PC-3 (cell line): ENCODE data around the gene MAPK1. TPM values are rescaled to one million over a fixed set of nuclear protein-coding genes. Genes with fewer than 3 reads are reported as not detected.

Experiments used
- ATAC-seq: fragments of 200-7000 bp; cut with Tn5 transposase; 2 replicates; pipeline ENCODE4 v1.9.1; 2020; ENCODE audit warnings: mild to moderate bottlenecking, moderate library complexity
- BruUV-seq: library from RNA; stranded (reverse); fragments of 400-500 nt; replicated peaks from 2 replicates; lab custom pipeline; 2021; lab: Mats Ljungman, UMichigan
- CTCF ChIA-PET: fragments of 300-600 bp; sonication (Branson Sonifier 250); formaldehyde crosslinking; loops from one replicate; lab custom pipeline; 2022; ENCODE audit warnings: antibody characterized with exemption; lab: Charles Lee
- POLR2A ChIA-PET: fragments of 300-600 bp; sonication (Branson Sonifier 250); formaldehyde crosslinking; loops from one replicate; lab custom pipeline; 2022; ENCODE audit warnings: antibody characterized with exemption; ENCODE audit not compliant: unreplicated experiment; lab: Charles Lee
- DNase-seq: peaks from one replicate; pipeline ENCODE4 v3.0.0-alpha.2; 2015
- H2AFZ ChIP-seq: fragments of 300-600 bp; sonication (generic); 2 replicates; pipeline ENCODE4 v1.6.0; 2016; ENCODE audit warnings: antibody characterized with exemption, low read length
- H3F3A ChIP-seq: fragments of 300-600 bp; sonication (generic); one replicate; pipeline ENCODE4 v1.6.0; 2017; ENCODE audit warnings: antibody characterized with exemption, low read length, control low read depth, mild to moderate bottlenecking; ENCODE audit not compliant: unreplicated experiment
- H3K27ac ChIP-seq: fragments of 300-600 bp; sonication (generic); 2 replicates; pipeline ENCODE4 v1.5.1; 2016; ENCODE audit warnings: mild to moderate bottlenecking, low read length
- H3K27me3 ChIP-seq: fragments of 300-600 bp; sonication (generic); 2 replicates; pipeline ENCODE4 v1.6.1; 2016; ENCODE audit warnings: low read length, mixed read lengths
- H3K36me3 ChIP-seq: fragments of 300-600 bp; sonication (generic); 2 replicates; pipeline ENCODE4 v1.6.1; 2016; ENCODE audit warnings: low read depth, mixed run types, low read length, mixed read lengths
- H3K4me1 ChIP-seq: fragments of 300-600 bp; sonication (generic); 2 replicates; pipeline ENCODE4 v1.5.1; 2016; ENCODE audit warnings: low read length; ENCODE audit not compliant: insufficient read depth
- H3K4me2 ChIP-seq: fragments of 300-600 bp; sonication (generic); 2 replicates; pipeline ENCODE4 v1.6.0; 2016; ENCODE audit warnings: low read length
- H3K4me3 ChIP-seq: fragments of 300-600 bp; sonication (generic); 2 replicates; pipeline ENCODE4 v1.5.1; 2016; ENCODE audit warnings: mild to moderate bottlenecking, low read length, mixed read lengths
- H3K79me2 ChIP-seq: fragments of 300-600 bp; sonication (generic); 2 replicates; pipeline ENCODE4 v1.6.1; 2017; ENCODE audit warnings: low read length, mixed read lengths
- H3K9ac ChIP-seq: fragments of 300-600 bp; sonication (generic); 2 replicates; pipeline ENCODE4 v1.6.0; 2016; ENCODE audit warnings: mild to moderate bottlenecking, low read length
- H3K9me2 ChIP-seq: fragments of 300-600 bp; sonication (generic); replicated peaks from 2 replicates; pipeline ENCODE4 v1.6.1; 2016; ENCODE audit warnings: mixed run types, low read length, mixed read lengths
- H3K9me3 ChIP-seq: fragments of 300-600 bp; sonication (generic); 2 replicates; pipeline ENCODE4 v1.6.1; 2016; ENCODE audit warnings: low read length, mixed read lengths
- H4K20me1 ChIP-seq: fragments of 300-600 bp; sonication (generic); 2 replicates; pipeline ENCODE4 v1.6.1; 2016; ENCODE audit warnings: low read length, mixed read lengths
- EZH2 ChIP-seq: fragments of 300-600 bp; sonication (generic); IDR thresholded peaks from one replicate; pipeline ENCODE4 v1.6.1; 2017; ENCODE audit warnings: antibody characterized with exemption, mild to moderate bottlenecking, low read length; ENCODE audit not compliant: unreplicated experiment
- EZH2phosphoT487 ChIP-seq: fragments of 300-600 bp; sonication (generic); IDR thresholded peaks from 2 replicates; pipeline ENCODE4 v1.6.1; 2018; ENCODE audit warnings: mild to moderate bottlenecking, antibody characterized with exemption, low read length, borderline replicate concordance
- intact Hi-C: fragments of 100-400 bp; cut with micrococcal nuclease; formaldehyde crosslinking; loops from 2 replicates; pipeline ENCODE4 v1.9.0; 2023
- total RNA-seq: library from RNA; depleted of rRNA; stranded (reverse); fragments of >200 nt; gene quantifications from 2 replicates; pipeline ENCODE4 v1.2.3, GENCODE V29; 2014
- TF ChIP-seq, protein P1 (sequence below): fragments of 300-600 bp; sonication (generic); conservative IDR thresholded peaks from 2 replicates; pipeline ENCODE4 v1.5.1; 2017; ENCODE audit warnings: antibody characterized with exemption, low read depth, mild to moderate bottlenecking, low read length

The MAPK1 gene
- total RNA-seq, 1 experiment from 2014 or later = 25.1 TPM

DNA sequence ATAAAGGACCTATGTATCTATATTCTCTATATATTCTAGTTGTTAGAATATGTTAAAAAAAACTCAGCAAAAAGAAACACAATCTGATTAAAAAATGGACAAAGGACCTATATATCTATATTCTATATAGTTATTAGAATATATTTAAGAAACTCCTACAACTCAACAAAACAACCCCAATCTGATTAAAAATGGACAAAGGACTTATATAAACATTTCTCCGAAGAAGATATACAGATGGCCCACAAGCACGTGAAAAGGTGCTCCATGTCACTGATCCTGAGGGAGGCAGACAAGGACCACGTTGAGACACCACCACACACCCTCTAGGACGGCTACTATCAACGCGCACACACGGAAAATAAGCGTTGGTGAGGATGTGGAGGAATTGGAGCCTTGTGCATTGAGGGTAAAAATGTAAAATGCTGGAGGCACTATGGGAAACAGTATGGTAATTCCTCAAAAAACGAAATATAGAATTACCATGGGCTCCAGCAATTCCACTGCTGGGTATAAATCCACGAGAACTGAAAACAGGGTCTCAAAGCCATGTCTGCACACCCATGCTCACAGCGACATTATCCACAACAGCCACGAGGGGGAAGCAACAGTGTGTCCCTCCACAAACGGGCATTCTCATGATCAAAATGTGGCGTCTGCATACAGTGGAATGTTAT lies 154.6 kb downstream of the MAPK1 start:
- intact Hi-C loops = loop anchor here (1.0 to 2.0 kb wide), 2 partner anchors 14 to 225 kb away; no protein-coding TSS in a partner anchor
- TF ChIP-seq, protein P1, sequence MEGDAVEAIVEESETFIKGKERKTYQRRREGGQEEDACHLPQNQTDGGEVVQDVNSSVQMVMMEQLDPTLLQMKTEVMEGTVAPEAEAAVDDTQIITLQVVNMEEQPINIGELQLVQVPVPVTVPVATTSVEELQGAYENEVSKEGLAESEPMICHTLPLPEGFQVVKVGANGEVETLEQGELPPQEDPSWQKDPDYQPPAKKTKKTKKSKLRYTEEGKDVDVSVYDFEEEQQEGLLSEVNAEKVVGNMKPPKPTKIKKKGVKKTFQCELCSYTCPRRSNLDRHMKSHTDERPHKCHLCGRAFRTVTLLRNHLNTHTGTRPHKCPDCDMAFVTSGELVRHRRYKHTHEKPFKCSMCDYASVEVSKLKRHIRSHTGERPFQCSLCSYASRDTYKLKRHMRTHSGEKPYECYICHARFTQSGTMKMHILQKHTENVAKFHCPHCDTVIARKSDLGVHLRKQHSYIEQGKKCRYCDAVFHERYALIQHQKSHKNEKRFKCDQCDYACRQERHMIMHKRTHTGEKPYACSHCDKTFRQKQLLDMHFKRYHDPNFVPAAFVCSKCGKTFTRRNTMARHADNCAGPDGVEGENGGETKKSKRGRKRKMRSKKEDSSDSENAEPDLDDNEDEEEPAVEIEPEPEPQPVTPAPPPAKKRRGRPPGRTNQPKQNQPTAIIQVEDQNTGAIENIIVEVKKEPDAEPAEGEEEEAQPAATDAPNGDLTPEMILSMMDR = peak; percentile 81
- TF ChIP-seq EZH2 = no peak
- no peak overlapping the region for H3K9ac ChIP-seq
- ChIA-PET POLR2A (no interaction called here), CTCF (no interaction called here)
- H3K9me2 ChIP-seq = no peaks in the 10 kb centered on the region
- no peak overlapping the region for H3K27ac ChIP-seq
- no peaks in the 10 kb centered on the region for H3K9me3 ChIP-seq
- H3K4me2 ChIP-seq = peak overlapping the region; percentile 70
- H3K36me3 ChIP-seq = no peaks in the 10 kb centered on the region
- ATAC-seq (peak; percentile 83), DNase-seq (peak; percentile 73)
- H4K20me1 ChIP-seq = no peaks in the 10 kb centered on the region
- H3K27me3 ChIP-seq = no peaks in the 10 kb centered on the region
- H3K79me2 ChIP-seq = no peaks in the 10 kb centered on the region
- H3F3A ChIP-seq = no peaks in the 10 kb centered on the region
- H3K4me3 ChIP-seq = peak overlapping the region; percentile 19; the same call in 1 of the 2 replicates
- H2AFZ ChIP-seq = peak overlapping the region; percentile 79
- peaks cover 27% of the 10 kb centered on the region for H3K4me1 ChIP-seq
- no TSS peak for BruUV-seq

DNA sequence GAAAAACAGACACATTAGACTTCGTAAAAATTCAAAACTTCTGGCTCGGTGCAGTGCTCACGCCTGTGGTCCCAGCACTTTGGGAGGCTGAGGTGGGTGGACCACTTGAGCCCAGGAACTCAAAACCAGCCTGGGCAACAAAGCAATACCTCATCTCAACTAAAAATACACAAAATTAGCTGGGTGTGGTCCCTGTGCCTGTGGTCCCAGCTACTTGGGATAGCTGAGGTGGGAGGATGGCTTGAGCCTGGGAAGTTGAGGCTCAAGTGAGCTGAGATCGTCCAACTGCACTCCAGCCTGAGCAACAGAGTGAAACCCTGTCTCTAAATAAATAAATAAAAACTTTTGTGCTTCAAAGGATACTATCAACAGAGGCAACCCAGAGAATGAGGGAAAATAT lies 155.6 kb downstream of the MAPK1 start:
- Histone ChIP-seq H3K9me2 (no peaks in the 10 kb centered on the region), H4K20me1 (no peaks in the 10 kb centered on the region), H3K4me2 (no peak overlapping the region), H3K9ac (no peak overlapping the region), H3K4me3 (no peak overlapping the region), H3K36me3 (no peaks in the 10 kb centered on the region), H3K27ac (no peak overlapping the region), H3K4me1 (peaks cover 27% of the 10 kb centered on the region), H3K27me3 (no peaks in the 10 kb centered on the region), H2AFZ (no peak overlapping the region), H3K9me3 (no peaks in the 10 kb centered on the region), H3F3A (no peaks in the 10 kb centered on the region), H3K79me2 (no peaks in the 10 kb centered on the region)
- intact Hi-C loops = loop anchor here (2.0 kb wide), 1 partner anchor 15 kb away; no protein-coding TSS in a partner anchor
- POLR2A ChIA-PET = no interaction called here
- ATAC-seq (no peak), DNase-seq (no peak)
- CTCF ChIA-PET = no interaction called here
- TF ChIP-seq EZH2phosphoT487 = no peak
- TF ChIP-seq, protein P1 = no peak
- no peak for TF ChIP-seq EZH2
- no TSS peak for BruUV-seq

DNA sequence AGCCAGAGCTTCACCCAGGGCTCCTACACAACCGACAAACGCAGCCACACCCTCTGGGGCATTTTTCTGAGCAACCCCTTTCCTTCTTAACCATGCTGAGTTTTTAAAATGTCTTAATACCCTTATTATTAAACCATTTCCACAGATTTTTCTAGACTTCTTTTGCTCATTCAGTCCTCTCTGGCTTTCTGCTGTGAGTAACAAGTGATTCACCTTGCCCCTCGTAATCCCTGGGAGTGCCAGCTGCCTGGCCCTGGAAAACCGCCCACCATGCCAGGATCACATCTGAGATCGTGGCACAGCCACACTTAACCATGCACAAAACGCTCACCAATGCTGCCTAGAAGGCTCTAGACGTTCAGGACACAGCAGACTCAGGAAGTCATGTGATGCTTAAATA lies 157.3 kb downstream of the MAPK1 start:
- H4K20me1 ChIP-seq = no peaks in the 10 kb centered on the region
- no peaks in the 10 kb centered on the region for H3K79me2 ChIP-seq
- H2AFZ ChIP-seq = 0 out of 2 replicates have a peak overlapping the region, but pooled peaks have one; percentile 44
- ATAC-seq (peak; percentile 69), DNase-seq (peak; percentile 62)
- TF ChIP-seq, protein P1 = no peak
- no peak for TF ChIP-seq EZH2phosphoT487
- no peak for TF ChIP-seq EZH2
- intact Hi-C loops = no loop called here
- no peak overlapping the region for H3K9ac ChIP-seq
- no peaks in the 10 kb centered on the region for H3K36me3 ChIP-seq
- peak overlapping the region; percentile 44 for H3K4me2 ChIP-seq
- H3K9me2 ChIP-seq = no peaks in the 10 kb centered on the region
- H3F3A ChIP-seq = no peaks in the 10 kb centered on the region
- H3K9me3 ChIP-seq = no peaks in the 10 kb centered on the region
- no peaks in the 10 kb centered on the region for H3K27me3 ChIP-seq
- no peak overlapping the region for H3K4me3 ChIP-seq
- peaks cover 27% of the 10 kb centered on the region for H3K4me1 ChIP-seq
- ChIA-PET POLR2A (no interaction called here), CTCF (no interaction called here)
- no peak overlapping the region for H3K27ac ChIP-seq
- no TSS peak for BruUV-seq
